GM23338 (cell line): Measurements from ENCODE around the gene ASB1. TPM values are rescaled to one million over a fixed set of nuclear protein-coding genes. Genes with fewer than 3 reads are reported as not detected.

Source experiments
- ATAC-seq: fragments of 200-7000 bp; cut with Tn5 transposase; 3 replicates; pipeline ENCODE4 v1.9.1; 2020
- DNase-seq: peaks from one replicate; pipeline ENCODE4 v3.0.0-alpha.2; 2015; ENCODE audit warnings: low spot score
- H2AFZ ChIP-seq: fragments of 200-600 bp; sonication (generic); 2 replicates; pipeline ENCODE4 v1.8.0; 2016; ENCODE audit warnings: antibody characterized with exemption, mild to moderate bottlenecking, moderate library complexity
- H3F3A ChIP-seq: fragments of 200-600 bp; sonication (generic); replicated peaks from 2 replicates; pipeline ENCODE4 v1.8.0; 2017; ENCODE audit warnings: antibody characterized with exemption, mixed run types, low read depth
- H3K27ac ChIP-seq: fragments of 200-600 bp; sonication (generic); 2 replicates; pipeline ENCODE4 v1.6.1; 2016; ENCODE audit warnings: low read depth
- H3K27me3 ChIP-seq: fragments of 200-600 bp; sonication (generic); 2 replicates; pipeline ENCODE4 v1.8.0; 2016; ENCODE audit warnings: mild to moderate bottlenecking, mixed run types, moderate library complexity; ENCODE audit not compliant: insufficient read depth
- H3K36me3 ChIP-seq: fragments of 200-600 bp; sonication (generic); 2 replicates; pipeline ENCODE4 v1.8.0; 2016; ENCODE audit warnings: mild to moderate bottlenecking; ENCODE audit not compliant: insufficient read depth
- H3K4me1 ChIP-seq: fragments of 200-600 bp; sonication (generic); 2 replicates; pipeline ENCODE4 v1.8.0; 2016; ENCODE audit warnings: mild to moderate bottlenecking, moderate library complexity; ENCODE audit not compliant: insufficient read depth
- H3K4me2 ChIP-seq: fragments of 200-600 bp; sonication (generic); 2 replicates; pipeline ENCODE4 v1.7.1; 2017; ENCODE audit warnings: mixed run types
- H3K4me3 ChIP-seq: fragments of 200-600 bp; sonication (generic); 2 replicates; pipeline ENCODE4 v1.6.1; 2016; ENCODE audit warnings: mixed run types
- H3K79me2 ChIP-seq: fragments of 200-600 bp; sonication (generic); replicated peaks from 2 replicates; pipeline ENCODE4 v1.8.0; 2017; ENCODE audit warnings: mild to moderate bottlenecking; ENCODE audit not compliant: insufficient read depth
- H3K9me2 ChIP-seq: fragments of 200-600 bp; sonication (generic); 2 replicates; pipeline ENCODE4 v1.8.0; 2017; ENCODE audit not compliant: insufficient read depth
- H4K20me1 ChIP-seq: fragments of 200-600 bp; sonication (generic); replicated peaks from 2 replicates; pipeline ENCODE4 v1.8.0; 2017; ENCODE audit warnings: mild to moderate bottlenecking; ENCODE audit not compliant: insufficient read depth
- H3K27ac Mint-ChIP-seq: 2 replicates; pipeline ENCODE4 v1.8.0; 2020; ENCODE audit warnings: inconsistent platforms, mild to moderate bottlenecking, moderate library complexity, mixed read lengths
- H3K27me3 Mint-ChIP-seq: 3 replicates; pipeline ENCODE4 v1.8.0; 2022; ENCODE audit warnings: low read depth, mild to moderate bottlenecking, moderate library complexity, mixed read lengths, inconsistent platforms; ENCODE audit not compliant: insufficient read depth, poor library complexity
- H3K36me3 Mint-ChIP-seq: 3 replicates; pipeline ENCODE4 v1.8.0; 2021; ENCODE audit warnings: low read depth, mild to moderate bottlenecking, inconsistent platforms, moderate library complexity, mixed read lengths
- H3K4me1 Mint-ChIP-seq: 3 replicates; pipeline ENCODE4 v1.8.0; 2020; ENCODE audit warnings: mild to moderate bottlenecking, inconsistent platforms, mixed read lengths
- H3K4me3 Mint-ChIP-seq: 3 replicates; pipeline ENCODE4 v1.8.0; 2021; ENCODE audit warnings: moderate library complexity, mild to moderate bottlenecking, inconsistent platforms, mixed read lengths
- H3K9me3 Mint-ChIP-seq: 3 replicates; pipeline ENCODE4 v1.8.0; 2020; ENCODE audit warnings: moderate library complexity, mild to moderate bottlenecking, inconsistent platforms, mixed read lengths
- CREB1 ChIP-seq: fragments of 250-450 bp; sonication (Bioruptor Pico); IDR thresholded peaks from 2 replicates; pipeline ENCODE4 v1.5.0; 2020; ENCODE audit warnings: low read depth, mild to moderate bottlenecking, moderate library complexity
- EZH2 ChIP-seq: fragments of 200-600 bp; sonication (generic); IDR thresholded peaks from one replicate; pipeline ENCODE4 v1.8.0; 2017; ENCODE audit warnings: antibody characterized with exemption, mild to moderate bottlenecking, low read depth; ENCODE audit not compliant: unreplicated experiment
- EZH2phosphoT487 ChIP-seq: fragments of 200-600 bp; sonication (generic); IDR thresholded peaks from one replicate; pipeline ENCODE4 v1.8.1; 2018; ENCODE audit warnings: antibody characterized with exemption; ENCODE audit not compliant: unreplicated experiment
- JUNB ChIP-seq: IDR thresholded peaks from one replicate; pipeline ENCODE4 v1.6.1; 2016; ENCODE audit warnings: antibody characterized with exemption; ENCODE audit not compliant: unreplicated experiment
- POLR2AphosphoS5 ChIP-seq: IDR thresholded peaks from 2 replicates; pipeline ENCODE4 v1.6.1; 2016; ENCODE audit warnings: antibody characterized with exemption, low read depth
- STAT1 ChIP-seq: IDR thresholded peaks from one replicate; pipeline ENCODE4 v1.6.1; 2016; ENCODE audit warnings: antibody characterized with exemption; ENCODE audit not compliant: unreplicated experiment
- ZNF114 ChIP-seq: fragments of 250-450 bp; sonication (Bioruptor Pico); IDR thresholded peaks from 2 replicates; pipeline ENCODE4 v1.5.0; 2020; ENCODE audit warnings: mild to moderate bottlenecking, moderate library complexity
- ZNF331 ChIP-seq: fragments of 250-450 bp; sonication (Bioruptor Pico); IDR thresholded peaks from 2 replicates; pipeline ENCODE4 v1.5.0; 2020; ENCODE audit warnings: low read depth, mild to moderate bottlenecking, moderate library complexity
- polyA plus RNA-seq: library from polyadenylated mRNA; unstranded; fragments of >200 nt; fragmentation: Nextera tagmentation; extraction: Ambion mirVana; gene quantifications from 2 replicates; pipeline ENCODE4 v1.2.1, GENCODE V29; 2016
- total RNA-seq: library from RNA; depleted of rRNA; stranded (reverse); fragments of >200 nt; shearing (Covaris generic); gene quantifications from 2 replicates; pipeline ENCODE4 v1.2.3, GENCODE V29; 2014
- TF ChIP-seq, protein P1 (sequence below): IDR thresholded peaks from 2 replicates; pipeline ENCODE4 v1.6.1; 2016; ENCODE audit warnings: antibody characterized with exemption
- TF ChIP-seq, protein P2 (sequence below): fragments of 250-450 bp; sonication (Bioruptor Pico); IDR thresholded peaks from 2 replicates; pipeline ENCODE4 v1.5.0; 2020; ENCODE audit warnings: mild to moderate bottlenecking, moderate library complexity
- TF ChIP-seq, protein P3 (sequence below): IDR thresholded peaks from one replicate; pipeline ENCODE4 v1.6.1; 2018; ENCODE audit warnings: antibody characterized with exemption; ENCODE audit not compliant: unreplicated experiment
- TF ChIP-seq, protein P4 (sequence below), 2 experiments: fragments of 200-600 bp in 1 of 2; sonication (generic) in 1 of 2; conservative IDR thresholded peaks; 2 replicates each; pipeline versions ENCODE4 v1.5.1 to v1.6.1; 2016 to 2017; ENCODE audit warnings: antibody characterized with exemption in 2 of 2, low read depth in 2 of 2, mild to moderate bottlenecking in 2 of 2, moderate library complexity in 1 of 2

ASB1 gene
- total and polyA plus RNA-seq, 2 experiments from 2014 or later, result 21.5 to 23.9 TPM

DNA sequence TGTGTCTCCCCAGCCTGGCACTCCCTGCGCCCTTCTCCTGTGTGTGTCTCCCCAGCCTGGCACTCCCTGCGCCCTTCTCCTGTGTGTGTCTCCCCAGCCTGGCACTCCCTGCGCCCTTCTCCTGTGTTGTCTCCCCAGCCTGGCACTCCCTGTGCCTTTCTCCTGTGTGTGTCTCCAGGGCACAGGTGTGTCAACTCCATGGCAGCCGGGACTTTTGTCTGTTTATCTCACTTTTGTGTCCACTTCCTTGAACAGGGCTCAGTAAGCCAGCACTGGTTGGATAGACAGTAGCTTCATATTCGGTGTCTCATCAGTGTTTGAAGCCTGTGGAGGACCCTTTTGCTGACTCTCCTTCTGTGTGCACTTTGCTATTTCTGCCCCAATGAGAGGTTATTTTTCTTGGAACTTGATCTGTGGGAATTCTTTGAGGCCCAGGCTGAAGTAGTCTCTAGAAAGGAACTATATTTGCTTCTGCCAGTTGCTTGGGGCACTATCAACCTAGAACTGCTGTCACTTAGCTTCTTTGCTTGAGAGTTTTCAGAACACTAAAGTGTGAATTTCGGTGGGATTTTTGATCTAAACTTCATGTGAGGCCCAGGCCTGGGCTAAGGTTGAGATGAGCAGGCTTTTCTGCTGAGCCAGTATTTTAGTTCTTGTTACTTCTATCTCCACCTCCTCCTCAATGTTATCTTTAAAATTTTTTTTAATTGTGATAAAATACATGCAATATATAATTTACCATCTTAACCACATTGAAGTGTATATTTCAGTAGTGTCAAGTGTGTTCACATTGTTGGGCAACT, 8.3 kb upstream of the ASB1 start:
- no peaks in the 10 kb centered on the region for H3K36me3 ChIP-seq
- ATAC-seq (no peak), DNase-seq (no peak)
- H3K4me2 ChIP-seq, result no peak overlapping the region
- no peaks in the 10 kb centered on the region for H4K20me1 ChIP-seq
- no peaks in the 10 kb centered on the region for H3K27me3 ChIP-seq
- TF ChIP-seq ZNF114 (no peak), JUNB (no peak), EZH2 (no peak), EZH2phosphoT487 (no peak), POLR2AphosphoS5 (no peak), STAT1 (no peak), CREB1 (no peak), ZNF331 (CRISPR knock-in tag) (no peak)
- TF ChIP-seq, protein P1, sequence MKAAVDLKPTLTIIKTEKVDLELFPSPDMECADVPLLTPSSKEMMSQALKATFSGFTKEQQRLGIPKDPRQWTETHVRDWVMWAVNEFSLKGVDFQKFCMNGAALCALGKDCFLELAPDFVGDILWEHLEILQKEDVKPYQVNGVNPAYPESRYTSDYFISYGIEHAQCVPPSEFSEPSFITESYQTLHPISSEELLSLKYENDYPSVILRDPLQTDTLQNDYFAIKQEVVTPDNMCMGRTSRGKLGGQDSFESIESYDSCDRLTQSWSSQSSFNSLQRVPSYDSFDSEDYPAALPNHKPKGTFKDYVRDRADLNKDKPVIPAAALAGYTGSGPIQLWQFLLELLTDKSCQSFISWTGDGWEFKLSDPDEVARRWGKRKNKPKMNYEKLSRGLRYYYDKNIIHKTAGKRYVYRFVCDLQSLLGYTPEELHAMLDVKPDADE, result no peak
- TF ChIP-seq, protein P2, sequence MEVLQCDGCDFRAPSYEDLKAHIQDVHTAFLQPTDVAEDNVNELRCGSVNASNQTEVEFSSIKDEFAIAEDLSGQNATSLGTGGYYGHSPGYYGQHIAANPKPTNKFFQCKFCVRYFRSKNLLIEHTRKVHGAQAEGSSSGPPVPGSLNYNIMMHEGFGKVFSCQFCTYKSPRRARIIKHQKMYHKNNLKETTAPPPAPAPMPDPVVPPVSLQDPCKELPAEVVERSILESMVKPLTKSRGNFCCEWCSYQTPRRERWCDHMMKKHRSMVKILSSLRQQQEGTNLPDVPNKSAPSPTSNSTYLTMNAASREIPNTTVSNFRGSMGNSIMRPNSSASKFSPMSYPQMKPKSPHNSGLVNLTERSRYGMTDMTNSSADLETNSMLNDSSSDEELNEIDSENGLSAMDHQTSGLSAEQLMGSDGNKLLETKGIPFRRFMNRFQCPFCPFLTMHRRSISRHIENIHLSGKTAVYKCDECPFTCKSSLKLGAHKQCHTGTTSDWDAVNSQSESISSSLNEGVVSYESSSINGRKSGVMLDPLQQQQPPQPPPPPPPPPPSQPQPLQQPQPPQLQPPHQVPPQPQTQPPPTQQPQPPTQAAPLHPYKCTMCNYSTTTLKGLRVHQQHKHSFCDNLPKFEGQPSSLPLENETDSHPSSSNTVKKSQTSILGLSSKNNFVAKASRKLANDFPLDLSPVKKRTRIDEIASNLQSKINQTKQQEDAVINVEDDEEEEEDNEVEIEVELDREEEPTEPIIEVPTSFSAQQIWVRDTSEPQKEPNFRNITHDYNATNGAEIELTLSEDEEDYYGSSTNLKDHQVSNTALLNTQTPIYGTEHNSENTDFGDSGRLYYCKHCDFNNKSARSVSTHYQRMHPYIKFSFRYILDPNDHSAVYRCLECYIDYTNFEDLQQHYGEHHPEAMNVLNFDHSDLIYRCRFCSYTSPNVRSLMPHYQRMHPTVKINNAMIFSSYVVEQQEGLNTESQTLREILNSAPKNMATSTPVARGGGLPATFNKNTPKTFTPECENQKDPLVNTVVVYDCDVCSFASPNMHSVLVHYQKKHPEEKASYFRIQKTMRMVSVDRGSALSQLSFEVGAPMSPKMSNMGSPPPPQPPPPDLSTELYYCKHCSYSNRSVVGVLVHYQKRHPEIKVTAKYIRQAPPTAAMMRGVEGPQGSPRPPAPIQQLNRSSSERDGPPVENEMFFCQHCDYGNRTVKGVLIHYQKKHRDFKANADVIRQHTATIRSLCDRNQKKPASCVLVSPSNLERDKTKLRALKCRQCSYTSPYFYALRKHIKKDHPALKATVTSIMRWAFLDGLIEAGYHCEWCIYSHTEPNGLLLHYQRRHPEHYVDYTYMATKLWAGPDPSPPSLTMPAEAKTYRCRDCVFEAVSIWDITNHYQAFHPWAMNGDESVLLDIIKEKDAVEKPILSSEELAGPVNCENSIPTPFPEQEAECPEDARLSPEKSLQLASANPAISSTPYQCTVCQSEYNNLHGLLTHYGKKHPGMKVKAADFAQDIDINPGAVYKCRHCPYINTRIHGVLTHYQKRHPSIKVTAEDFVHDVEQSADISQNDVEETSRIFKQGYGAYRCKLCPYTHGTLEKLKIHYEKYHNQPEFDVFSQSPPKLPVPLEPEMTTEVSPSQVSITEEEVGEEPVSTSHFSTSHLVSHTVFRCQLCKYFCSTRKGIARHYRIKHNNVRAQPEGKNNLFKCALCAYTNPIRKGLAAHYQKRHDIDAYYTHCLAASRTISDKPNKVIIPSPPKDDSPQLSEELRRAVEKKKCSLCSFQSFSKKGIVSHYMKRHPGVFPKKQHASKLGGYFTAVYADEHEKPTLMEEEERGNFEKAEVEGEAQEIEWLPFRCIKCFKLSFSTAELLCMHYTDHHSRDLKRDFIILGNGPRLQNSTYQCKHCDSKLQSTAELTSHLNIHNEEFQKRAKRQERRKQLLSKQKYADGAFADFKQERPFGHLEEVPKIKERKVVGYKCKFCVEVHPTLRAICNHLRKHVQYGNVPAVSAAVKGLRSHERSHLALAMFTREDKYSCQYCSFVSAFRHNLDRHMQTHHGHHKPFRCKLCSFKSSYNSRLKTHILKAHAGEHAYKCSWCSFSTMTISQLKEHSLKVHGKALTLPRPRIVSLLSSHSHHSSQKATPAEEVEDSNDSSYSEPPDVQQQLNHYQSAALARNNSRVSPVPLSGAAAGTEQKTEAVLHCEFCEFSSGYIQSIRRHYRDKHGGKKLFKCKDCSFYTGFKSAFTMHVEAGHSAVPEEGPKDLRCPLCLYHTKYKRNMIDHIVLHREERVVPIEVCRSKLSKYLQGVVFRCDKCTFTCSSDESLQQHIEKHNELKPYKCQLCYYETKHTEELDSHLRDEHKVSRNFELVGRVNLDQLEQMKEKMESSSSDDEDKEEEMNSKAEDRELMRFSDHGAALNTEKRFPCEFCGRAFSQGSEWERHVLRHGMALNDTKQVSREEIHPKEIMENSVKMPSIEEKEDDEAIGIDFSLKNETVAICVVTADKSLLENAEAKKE (CRISPR knock-in tag), result no peak
- TF ChIP-seq, protein P3, sequence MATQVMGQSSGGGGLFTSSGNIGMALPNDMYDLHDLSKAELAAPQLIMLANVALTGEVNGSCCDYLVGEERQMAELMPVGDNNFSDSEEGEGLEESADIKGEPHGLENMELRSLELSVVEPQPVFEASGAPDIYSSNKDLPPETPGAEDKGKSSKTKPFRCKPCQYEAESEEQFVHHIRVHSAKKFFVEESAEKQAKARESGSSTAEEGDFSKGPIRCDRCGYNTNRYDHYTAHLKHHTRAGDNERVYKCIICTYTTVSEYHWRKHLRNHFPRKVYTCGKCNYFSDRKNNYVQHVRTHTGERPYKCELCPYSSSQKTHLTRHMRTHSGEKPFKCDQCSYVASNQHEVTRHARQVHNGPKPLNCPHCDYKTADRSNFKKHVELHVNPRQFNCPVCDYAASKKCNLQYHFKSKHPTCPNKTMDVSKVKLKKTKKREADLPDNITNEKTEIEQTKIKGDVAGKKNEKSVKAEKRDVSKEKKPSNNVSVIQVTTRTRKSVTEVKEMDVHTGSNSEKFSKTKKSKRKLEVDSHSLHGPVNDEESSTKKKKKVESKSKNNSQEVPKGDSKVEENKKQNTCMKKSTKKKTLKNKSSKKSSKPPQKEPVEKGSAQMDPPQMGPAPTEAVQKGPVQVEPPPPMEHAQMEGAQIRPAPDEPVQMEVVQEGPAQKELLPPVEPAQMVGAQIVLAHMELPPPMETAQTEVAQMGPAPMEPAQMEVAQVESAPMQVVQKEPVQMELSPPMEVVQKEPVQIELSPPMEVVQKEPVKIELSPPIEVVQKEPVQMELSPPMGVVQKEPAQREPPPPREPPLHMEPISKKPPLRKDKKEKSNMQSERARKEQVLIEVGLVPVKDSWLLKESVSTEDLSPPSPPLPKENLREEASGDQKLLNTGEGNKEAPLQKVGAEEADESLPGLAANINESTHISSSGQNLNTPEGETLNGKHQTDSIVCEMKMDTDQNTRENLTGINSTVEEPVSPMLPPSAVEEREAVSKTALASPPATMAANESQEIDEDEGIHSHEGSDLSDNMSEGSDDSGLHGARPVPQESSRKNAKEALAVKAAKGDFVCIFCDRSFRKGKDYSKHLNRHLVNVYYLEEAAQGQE, result no peak
- TF ChIP-seq, protein P4, sequence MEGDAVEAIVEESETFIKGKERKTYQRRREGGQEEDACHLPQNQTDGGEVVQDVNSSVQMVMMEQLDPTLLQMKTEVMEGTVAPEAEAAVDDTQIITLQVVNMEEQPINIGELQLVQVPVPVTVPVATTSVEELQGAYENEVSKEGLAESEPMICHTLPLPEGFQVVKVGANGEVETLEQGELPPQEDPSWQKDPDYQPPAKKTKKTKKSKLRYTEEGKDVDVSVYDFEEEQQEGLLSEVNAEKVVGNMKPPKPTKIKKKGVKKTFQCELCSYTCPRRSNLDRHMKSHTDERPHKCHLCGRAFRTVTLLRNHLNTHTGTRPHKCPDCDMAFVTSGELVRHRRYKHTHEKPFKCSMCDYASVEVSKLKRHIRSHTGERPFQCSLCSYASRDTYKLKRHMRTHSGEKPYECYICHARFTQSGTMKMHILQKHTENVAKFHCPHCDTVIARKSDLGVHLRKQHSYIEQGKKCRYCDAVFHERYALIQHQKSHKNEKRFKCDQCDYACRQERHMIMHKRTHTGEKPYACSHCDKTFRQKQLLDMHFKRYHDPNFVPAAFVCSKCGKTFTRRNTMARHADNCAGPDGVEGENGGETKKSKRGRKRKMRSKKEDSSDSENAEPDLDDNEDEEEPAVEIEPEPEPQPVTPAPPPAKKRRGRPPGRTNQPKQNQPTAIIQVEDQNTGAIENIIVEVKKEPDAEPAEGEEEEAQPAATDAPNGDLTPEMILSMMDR (conservative IDR thresholded peaks at IDR 0.05; ENCODE audit: low read depth in 2 of 2), result no peak
- H3K9me3 Mint-ChIP-seq, result peaks cover 27% of the 10 kb centered on the region
- peaks cover 22% of the 10 kb centered on the region for H3K36me3 Mint-ChIP-seq
- H3K27me3 Mint-ChIP-seq, result peaks cover 3% of the 10 kb centered on the region
- no peak overlapping the region for H3K27ac ChIP-seq
- no peak overlapping the region for H3K27ac Mint-ChIP-seq
- H3K79me2 ChIP-seq, result no peaks in the 10 kb centered on the region
- no peaks in the 10 kb centered on the region for H3K9me2 ChIP-seq
- no peak overlapping the region for H3K4me3 Mint-ChIP-seq
- H3K4me1 ChIP-seq, result peaks cover 13% of the 10 kb centered on the region
- H3F3A ChIP-seq, result no peaks in the 10 kb centered on the region
- no peak overlapping the region for H3K4me3 ChIP-seq
- H3K4me1 Mint-ChIP-seq, result peaks cover 20% of the 10 kb centered on the region
- H2AFZ ChIP-seq, result no peak overlapping the region
